DND-41 (cell line): ENCODE measurements around the gene PRCC.

Source experiments
- EZH2 ChIP-seq: IDR thresholded peaks from 3 replicates; pipeline ENCODE4 v1.6.1; 2012; ENCODE audit warnings: borderline replicate concordance, low read depth, mild to moderate bottlenecking, moderate library complexity, low read length, inconsistent platforms; ENCODE audit not compliant: severe bottlenecking
- TF ChIP-seq, protein P1 (sequence below): IDR thresholded peaks from 2 replicates; pipeline ENCODE4 v1.5.1; 2012; ENCODE audit warnings: borderline replicate concordance, low read length, moderate library complexity, mild to moderate bottlenecking; ENCODE audit not compliant: poor library complexity, severe bottlenecking; ENCODE audit errors: extremely low read depth

- TF ChIP-seq, protein P1, sequence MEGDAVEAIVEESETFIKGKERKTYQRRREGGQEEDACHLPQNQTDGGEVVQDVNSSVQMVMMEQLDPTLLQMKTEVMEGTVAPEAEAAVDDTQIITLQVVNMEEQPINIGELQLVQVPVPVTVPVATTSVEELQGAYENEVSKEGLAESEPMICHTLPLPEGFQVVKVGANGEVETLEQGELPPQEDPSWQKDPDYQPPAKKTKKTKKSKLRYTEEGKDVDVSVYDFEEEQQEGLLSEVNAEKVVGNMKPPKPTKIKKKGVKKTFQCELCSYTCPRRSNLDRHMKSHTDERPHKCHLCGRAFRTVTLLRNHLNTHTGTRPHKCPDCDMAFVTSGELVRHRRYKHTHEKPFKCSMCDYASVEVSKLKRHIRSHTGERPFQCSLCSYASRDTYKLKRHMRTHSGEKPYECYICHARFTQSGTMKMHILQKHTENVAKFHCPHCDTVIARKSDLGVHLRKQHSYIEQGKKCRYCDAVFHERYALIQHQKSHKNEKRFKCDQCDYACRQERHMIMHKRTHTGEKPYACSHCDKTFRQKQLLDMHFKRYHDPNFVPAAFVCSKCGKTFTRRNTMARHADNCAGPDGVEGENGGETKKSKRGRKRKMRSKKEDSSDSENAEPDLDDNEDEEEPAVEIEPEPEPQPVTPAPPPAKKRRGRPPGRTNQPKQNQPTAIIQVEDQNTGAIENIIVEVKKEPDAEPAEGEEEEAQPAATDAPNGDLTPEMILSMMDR = no peak
- no peak for TF ChIP-seq EZH2
These were observed 38.6 kb downstream of the PRCC start for GRCh38 chr1:156805766-156806511.
